NCI-H146 (cell line): ENCODE data around the gene CAPN9.
"Not testable (repeated sequence)": the region's sequence is repeated elsewhere in the genome, so short reads cannot be mapped to it uniquely, and the experiment has no call there.

Experiments
- DNase-seq: peaks from one replicate; lab custom pipeline; 2025; lab: John Stamatoyannopoulos, UW

CAPN9 gene

GRCh38 chr1:230749150-230749549 lies 2.0 kb downstream of the CAPN9 start:
- no peak for DNase-seq

GRCh38 chr1:230749635-230750034 lies 2.4 kb downstream of the CAPN9 start:
- no peak for DNase-seq

- DNase-seq, result no peak
Observed at GRCh38 chr1:230750576-230750975, 3.4 kb downstream of the CAPN9 start.

DNA sequence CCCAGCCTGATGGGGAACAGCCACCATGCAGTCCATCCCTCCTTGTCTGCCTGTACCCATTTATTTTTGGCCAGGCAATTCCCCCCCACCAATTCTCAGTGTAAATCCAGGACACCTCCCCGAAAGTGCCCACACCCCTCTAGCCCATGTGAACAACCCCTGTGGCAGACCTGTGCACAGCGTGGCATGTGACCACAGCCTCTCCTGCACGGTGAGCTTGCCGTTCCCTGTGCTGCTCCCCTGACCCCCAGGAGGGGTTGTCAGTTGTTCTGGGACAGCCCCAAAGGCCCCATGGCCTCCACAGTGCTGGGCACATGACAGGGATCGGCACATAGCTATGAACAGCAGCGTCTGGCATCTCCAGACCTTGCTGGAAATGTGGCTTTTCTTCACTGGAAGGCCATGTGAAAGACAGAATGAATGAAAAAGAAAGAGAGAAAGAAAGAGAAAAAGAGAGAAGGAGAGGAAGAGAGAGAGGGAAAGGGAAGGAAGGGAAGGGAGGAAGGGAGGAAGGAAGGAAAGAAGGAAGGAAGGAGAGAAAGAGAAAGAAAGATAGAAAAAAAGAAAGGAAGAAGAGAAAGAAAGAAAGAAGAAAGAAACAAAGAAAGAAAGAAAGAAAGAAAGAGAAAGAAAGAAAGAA lies 3.9 kb downstream of the CAPN9 start:
- DNase-seq, result no peak

DNA sequence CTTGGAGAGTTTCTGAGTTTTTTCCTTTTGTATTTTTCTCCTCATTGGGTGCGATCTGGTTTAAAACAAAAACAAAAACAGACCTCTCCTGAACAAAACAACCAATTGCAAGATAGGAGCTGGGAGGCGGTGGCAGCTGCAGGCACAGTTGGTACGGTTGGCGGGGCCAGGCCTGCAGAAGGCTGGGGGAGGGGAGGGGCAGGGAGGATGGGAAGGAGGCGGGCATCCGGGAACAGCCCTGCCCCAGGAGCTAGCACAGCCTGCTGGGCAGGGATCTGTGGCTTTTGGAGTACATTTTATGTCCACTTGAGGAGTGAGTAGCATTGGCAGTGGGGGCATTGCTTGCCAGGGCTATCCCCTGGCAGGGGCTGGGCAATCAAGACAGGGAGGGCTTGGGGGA lies 5.2 kb downstream of the CAPN9 start:
- peak; percentile 53 for DNase-seq

GRCh38 chr1:230753191-230753585 lies 6.0 kb downstream of the CAPN9 start:
- no peak for DNase-seq

GRCh38 chr1:230753586-230754251 lies 6.5 kb downstream of the CAPN9 start:
- DNase-seq, result peak; percentile 83

DNA sequence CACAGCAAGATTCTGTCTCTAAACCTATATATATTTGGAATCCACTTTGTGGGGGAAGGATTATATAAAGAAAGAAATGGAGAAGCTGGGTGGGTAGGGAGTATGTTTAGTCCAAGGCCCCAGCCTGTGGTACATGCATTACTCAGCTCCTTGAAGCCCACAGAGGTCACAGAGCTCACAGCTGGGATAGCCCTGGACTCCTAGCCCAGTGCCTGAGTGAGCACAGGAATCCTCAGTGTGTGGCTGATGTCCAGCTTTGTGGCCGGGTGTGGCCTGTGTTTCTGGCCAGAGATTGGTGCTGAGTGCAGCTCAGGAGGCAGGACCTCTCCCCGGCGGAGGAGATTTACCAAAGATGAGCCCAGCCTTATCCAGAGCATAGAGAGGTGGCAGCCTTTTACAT lies 7.6 kb downstream of the CAPN9 start:
- DNase-seq, result no peak

DNA sequence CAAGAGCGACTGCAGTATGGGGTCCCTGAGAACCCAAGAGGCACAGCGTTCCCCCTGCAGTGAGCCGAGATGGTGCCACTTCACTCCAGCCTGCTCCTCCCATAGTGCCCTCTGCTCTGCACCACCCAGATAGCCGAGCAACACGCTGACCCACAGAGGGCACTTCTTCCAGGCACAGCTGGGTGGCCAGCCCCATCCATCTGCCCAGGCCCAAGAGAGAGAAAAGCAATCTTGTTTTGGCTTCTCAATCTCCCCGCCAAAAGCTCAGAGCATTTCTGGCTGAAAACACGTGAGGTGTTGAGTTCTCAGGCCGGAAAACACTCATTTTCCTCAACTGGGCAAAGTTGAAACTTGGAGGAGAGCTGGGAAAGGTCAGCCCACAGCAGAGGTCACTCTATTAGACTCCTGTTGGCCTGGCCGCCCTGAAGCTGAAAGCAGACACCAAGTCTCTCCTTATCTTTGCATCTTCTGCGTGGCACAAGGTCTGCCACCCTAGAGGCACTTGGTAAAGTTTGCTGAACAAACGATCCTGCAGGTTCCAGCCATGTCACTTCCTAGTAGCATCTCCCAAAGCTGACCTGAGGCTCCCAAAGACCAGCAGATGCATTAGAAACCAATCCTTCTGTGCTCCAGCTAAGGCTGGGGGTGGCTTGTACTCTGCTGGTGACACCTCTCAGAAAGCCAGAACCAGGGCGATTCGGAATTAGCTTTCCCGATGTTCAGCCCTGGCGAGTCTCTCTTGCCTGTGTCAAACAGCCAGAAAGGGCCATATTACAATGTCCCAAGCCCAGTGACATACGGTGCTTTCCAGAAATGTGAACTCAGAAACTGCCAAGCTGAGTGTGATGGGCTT lies 10.9 kb downstream of the CAPN9 start:
- no peak for DNase-seq

DNA sequence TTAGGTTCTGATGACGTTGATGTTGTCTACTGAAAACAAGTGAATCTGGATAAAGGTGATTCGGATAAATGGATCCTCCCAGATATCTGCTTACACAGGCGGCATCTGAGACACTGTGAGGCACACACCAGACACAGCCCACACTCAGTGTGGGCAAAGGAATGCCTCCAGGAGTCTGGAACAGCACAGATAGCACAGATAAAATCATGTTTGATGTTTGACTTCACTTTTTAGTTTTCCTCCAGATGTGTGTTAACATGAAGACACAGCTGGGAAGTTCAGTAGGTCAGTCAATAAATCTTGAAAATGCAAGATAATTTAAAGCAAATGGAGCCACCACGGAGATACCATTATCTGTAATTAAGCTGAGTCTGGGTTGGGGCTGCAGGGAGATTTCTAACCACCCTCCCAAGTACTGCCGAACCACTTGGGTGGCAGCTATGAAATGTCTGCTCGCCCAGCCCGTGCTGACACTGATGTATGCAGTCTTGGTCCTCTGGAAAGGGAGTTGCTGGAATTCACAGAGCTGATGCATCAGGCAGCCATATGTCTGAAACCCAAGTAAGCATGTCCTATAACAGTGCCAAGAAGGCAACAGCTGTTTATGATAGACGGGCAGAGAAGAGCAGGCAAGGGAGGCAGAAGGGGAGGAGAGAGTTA lies 11.7 kb downstream of the CAPN9 start:
- no peak for DNase-seq

DNA sequence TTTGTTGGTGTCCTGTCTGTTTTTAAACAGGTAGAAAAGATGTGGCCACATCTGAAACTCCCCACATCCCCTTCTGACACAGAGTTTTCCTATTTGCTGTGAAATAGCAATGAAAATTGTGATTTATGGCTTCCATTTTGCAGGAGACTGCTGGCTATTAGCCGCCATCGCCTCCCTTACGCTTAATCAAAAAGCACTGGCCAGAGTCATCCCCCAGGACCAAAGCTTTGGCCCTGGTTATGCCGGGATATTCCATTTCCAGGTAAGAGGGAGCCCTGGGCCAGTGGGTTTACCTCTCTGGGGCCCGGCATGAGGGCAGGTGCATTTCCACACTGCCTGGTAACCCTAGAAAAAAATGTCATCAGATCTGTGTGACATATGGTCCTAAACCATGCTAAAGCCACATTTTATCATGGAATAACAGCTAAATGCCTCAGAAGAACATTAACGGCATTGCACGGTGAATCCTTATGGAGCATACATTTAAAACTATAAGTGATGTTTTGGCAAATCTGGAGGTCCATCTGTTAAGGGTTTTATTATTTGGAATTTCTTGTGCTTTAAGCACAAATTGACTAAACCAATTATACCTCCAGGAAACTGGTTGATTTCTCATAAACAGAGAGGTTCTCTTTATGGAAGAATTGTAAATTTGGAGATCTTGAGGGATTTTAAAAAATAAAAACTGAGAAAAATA lies 12.3 kb downstream of the CAPN9 start:
- DNase-seq, result no peak

DNA sequence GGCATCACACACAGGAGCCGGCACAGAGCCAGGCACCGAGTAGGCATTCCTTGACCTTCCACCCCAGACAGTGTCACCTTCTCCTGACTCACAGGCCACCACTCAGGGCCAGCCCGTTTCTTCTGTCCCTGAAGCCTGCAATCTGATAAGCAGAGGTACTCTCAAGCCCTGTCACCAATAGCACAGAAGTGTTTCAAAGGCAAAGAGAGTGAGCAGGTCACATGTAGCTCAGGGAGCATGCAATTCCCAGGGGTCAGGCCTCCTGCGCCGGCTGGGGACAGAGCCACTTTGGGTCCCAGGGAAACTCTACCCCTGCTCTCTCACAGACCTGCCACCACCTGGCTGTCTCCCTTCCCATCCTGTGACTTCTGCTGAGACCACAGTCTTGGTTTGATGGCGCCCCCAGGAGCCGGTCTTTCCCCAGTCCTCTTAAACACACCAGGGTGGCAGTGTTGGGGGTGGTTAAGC lies 13.2 kb downstream of the CAPN9 start:
- DNase-seq, result peak; percentile 16

- no peak for DNase-seq
Observed at GRCh38 chr1:230761443-230762167, 14.4 kb downstream of the CAPN9 start.

DNA sequence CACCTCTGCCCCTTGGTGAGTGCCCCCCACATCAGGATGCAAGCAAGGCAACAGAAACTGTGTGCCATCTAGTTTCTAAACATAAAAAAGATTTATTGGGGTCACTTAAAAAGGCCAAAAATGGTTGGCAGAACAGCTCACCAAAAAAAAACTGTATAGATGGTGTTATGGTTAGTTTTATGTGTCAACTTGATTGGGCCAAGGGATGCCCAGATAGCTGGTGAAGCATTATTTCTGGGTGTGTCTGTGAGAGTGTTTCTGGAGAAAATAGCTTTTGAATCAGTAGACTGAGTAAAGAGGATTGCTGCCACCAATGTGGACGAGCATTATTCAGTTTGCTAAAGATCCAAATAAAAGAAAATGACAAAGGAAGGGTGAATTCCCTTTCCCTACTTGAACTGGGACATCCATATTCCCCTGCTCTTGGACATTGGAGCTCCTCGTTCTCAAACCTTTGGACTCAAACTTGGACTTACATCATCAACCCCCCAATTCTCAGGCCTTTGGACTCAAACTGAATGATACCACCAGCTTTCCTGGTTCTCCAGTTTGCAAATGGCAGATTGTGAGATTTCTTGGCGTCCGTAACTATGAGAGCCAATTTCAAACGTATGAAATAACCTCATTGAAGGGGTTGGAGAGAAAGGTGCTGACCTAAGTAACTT lies 16.9 kb downstream of the CAPN9 start:
- no peak for DNase-seq

GRCh38 chr1:230766318-230766717 lies 19.1 kb downstream of the CAPN9 start:
- DNase-seq, result no peak

GRCh38 chr1:230767859-230768612 lies 20.8 kb downstream of the CAPN9 start:
- not testable (repeated sequence) for DNase-seq

- no peak for DNase-seq
Observed at GRCh38 chr1:230768903-230769570, 21.8 kb downstream of the CAPN9 start.

- no peak for DNase-seq
Observed at GRCh38 chr1:230770317-230770716, 23.1 kb downstream of the CAPN9 start.

GRCh38 chr1:230771773-230772354 lies 24.7 kb downstream of the CAPN9 start:
- DNase-seq, result no peak
